ENCODE measurements around the gene TPO.
"Not testable (repeated sequence)": the region's sequence is repeated elsewhere in the genome, so short reads cannot be mapped to it uniquely, and the experiment has no call there.

Gene TPO

GRCh38 chr2:1504311-1504750, 91.1 kb downstream of the TPO start:
- no peak for DNase-seq

- no peak for DNase-seq
Measured at GRCh38 chr2:1505031-1505441, 91.8 kb downstream of the TPO start.

- DNase-seq = no peak
Measured at GRCh38 chr2:1509271-1510065, 96.2 kb downstream of the TPO start.

- no peak for DNase-seq
Measured at GRCh38 chr2:1510176-1510575, 96.9 kb downstream of the TPO start.

GRCh38 chr2:1511455-1511854, 98.2 kb downstream of the TPO start:
- DNase-seq = no peak

- DNase-seq = no peak
Measured at GRCh38 chr2:1512321-1513289, 99.3 kb downstream of the TPO start.

GRCh38 chr2:1514391-1515072, 101.3 kb downstream of the TPO start:
- no peak for DNase-seq

GRCh38 chr2:1515073-1515430, 101.8 kb downstream of the TPO start:
- no peak for DNase-seq

GRCh38 chr2:1515986-1516797, 102.9 kb downstream of the TPO start:
- no peak for DNase-seq

GRCh38 chr2:1516798-1517060, 103.5 kb downstream of the TPO start:
- no peak for DNase-seq

GRCh38 chr2:1517291-1517690, 104.0 kb downstream of the TPO start:
- not testable (repeated sequence) for DNase-seq

GRCh38 chr2:1517786-1518185, 104.5 kb downstream of the TPO start:
- no peak for DNase-seq

GRCh38 chr2:1518331-1518803, 105.1 kb downstream of the TPO start:
- DNase-seq = no peak

- DNase-seq = no peak
Measured at GRCh38 chr2:1518867-1519530, 105.7 kb downstream of the TPO start.

- DNase-seq = no peak
Measured at GRCh38 chr2:1521191-1521877, 108.1 kb downstream of the TPO start.

- DNase-seq = no peak
Measured at GRCh38 chr2:1521878-1522830, 108.9 kb downstream of the TPO start.

- no peak for DNase-seq
Measured at GRCh38 chr2:1527153-1527992, 114.1 kb downstream of the TPO start.

GRCh38 chr2:1528273-1529064, 115.2 kb downstream of the TPO start:
- no peak for DNase-seq
